ENCODE results near the gene WDR91.
A peak's percentile ranks its signal among the peaks of the same experiment; 100 is the strongest.

The WDR91 gene

GRCh38 chr7:135208102-135208793 is 3.1 kb downstream of the WDR91 start:
- no peak for TF ChIP-seq SUZ12 (IDR thresholded peaks at IDR 0.05)
- TF ChIP-seq L3MBTL2 (conservative IDR thresholded peaks at IDR 0.05) = no peak
- TF ChIP-seq PKNOX1 (IDR thresholded peaks at IDR 0.05) = peak; percentile 93
- DNase-seq (ENCODE audit: extremely low spot score) = no peak
- ChIA-PET POLR2A (no interaction called here), CTCF (interaction anchor here (1.0 kb wide), 1 partner anchor 776 kb away, joined by 3 read pairs; no protein-coding TSS in a partner anchor)

DNA sequence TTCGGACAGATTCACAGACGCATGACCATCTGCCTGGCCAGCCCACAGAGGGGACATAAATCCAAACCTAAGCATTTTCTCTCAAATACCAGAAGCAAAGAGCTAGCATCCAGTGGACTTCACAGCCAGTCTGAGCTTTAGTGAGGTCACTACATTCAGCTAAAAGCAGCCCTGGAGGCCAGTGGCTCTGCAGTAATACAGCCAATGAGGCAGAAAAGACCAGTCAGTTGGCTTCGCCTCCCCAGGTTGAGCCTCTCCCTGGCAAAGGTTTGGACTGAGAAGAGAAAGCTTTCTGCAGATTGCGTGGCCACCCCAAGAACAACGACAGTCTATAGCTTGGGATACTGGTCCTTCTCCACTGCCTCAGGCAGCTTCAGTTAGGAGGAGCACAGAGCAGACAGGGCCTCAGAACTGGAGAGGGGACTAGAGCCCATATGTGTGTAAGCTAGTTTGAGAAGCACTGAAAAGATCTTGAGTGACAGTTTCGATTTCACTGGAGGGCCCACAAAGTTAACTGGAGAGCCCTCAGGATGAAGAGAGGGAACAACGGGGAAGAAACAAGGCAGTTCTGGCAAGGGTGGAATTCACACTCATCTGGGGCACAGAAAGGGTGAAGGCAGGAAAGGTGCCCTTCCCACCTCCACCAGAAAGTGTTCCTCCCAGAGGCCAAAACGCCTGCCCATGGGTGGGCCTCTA is 3.8 kb downstream of the WDR91 start:
- ChIA-PET POLR2A (no interaction called here), CTCF (interaction anchor here (1.0 kb wide), 1 partner anchor 775 kb away, joined by 3 read pairs; no protein-coding TSS in a partner anchor)
- no peak for DNase-seq (ENCODE audit: extremely low spot score)
- TF ChIP-seq TARDBP (IDR thresholded peaks at IDR 0.05) = no peak
- no peak for TF ChIP-seq ZNF384 (IDR thresholded peaks at IDR 0.05)
- no peak for TF ChIP-seq ARNT (IDR thresholded peaks at IDR 0.05)
- no peak for TF ChIP-seq LEF1 (IDR thresholded peaks at IDR 0.05; ENCODE audit: borderline replicate concordance)
- no peak for TF ChIP-seq NFRKB (IDR thresholded peaks at IDR 0.05)
- TF ChIP-seq FOXM1 (IDR thresholded peaks at IDR 0.05; ENCODE audit: borderline replicate concordance) = no peak
- no peak for TF ChIP-seq SUZ12 (IDR thresholded peaks at IDR 0.05)
- no peak for TF ChIP-seq ELF4 (IDR thresholded peaks at IDR 0.05)
- TF ChIP-seq SP1 (IDR thresholded peaks at IDR 0.05) = no peak
- TF ChIP-seq HDGF (IDR thresholded peaks at IDR 0.05; ENCODE audit: borderline replicate concordance) = no peak
- TF ChIP-seq FOXK2 (IDR thresholded peaks at IDR 0.05) = no peak
- no peak for TF ChIP-seq FOXA1 (IDR thresholded peaks at IDR 0.05)

- ChIA-PET CTCF (no interaction called here), POLR2A (no interaction called here)
- TF ChIP-seq HDGF (IDR thresholded peaks at IDR 0.05; ENCODE audit: borderline replicate concordance) = no peak
- TF ChIP-seq FOXK2 (IDR thresholded peaks at IDR 0.05) = no peak
- no peak for TF ChIP-seq SP1 (IDR thresholded peaks at IDR 0.05)
- no peak for TF ChIP-seq BHLHE40 (IDR thresholded peaks at IDR 0.05; ENCODE audit: borderline replicate concordance)
- no peak for TF ChIP-seq SUZ12 (IDR thresholded peaks at IDR 0.05)
- no peak for TF ChIP-seq LEF1 (IDR thresholded peaks at IDR 0.05; ENCODE audit: borderline replicate concordance)
- TF ChIP-seq NFRKB (IDR thresholded peaks at IDR 0.05) = no peak
- TF ChIP-seq PKNOX1 (IDR thresholded peaks at IDR 0.05) = no peak
- TF ChIP-seq FOXA1 (IDR thresholded peaks at IDR 0.05) = no peak
- no peak for TF ChIP-seq CTBP1 (IDR thresholded peaks at IDR 0.05; ENCODE audit: borderline replicate concordance)
- no peak for TF ChIP-seq ZNF384 (IDR thresholded peaks at IDR 0.05)
- no peak for TF ChIP-seq L3MBTL2 (conservative IDR thresholded peaks at IDR 0.05)
- no peak for TF ChIP-seq FOXM1 (IDR thresholded peaks at IDR 0.05; ENCODE audit: borderline replicate concordance)
- no peak for TF ChIP-seq ELF4 (IDR thresholded peaks at IDR 0.05)
- no peak for TF ChIP-seq TARDBP (IDR thresholded peaks at IDR 0.05)
- no peak for TF ChIP-seq ARNT (IDR thresholded peaks at IDR 0.05)
- DNase-seq (ENCODE audit: extremely low spot score) = no peak
Measured at GRCh38 chr7:135206941-135207391, 4.4 kb downstream of the WDR91 start.

DNA sequence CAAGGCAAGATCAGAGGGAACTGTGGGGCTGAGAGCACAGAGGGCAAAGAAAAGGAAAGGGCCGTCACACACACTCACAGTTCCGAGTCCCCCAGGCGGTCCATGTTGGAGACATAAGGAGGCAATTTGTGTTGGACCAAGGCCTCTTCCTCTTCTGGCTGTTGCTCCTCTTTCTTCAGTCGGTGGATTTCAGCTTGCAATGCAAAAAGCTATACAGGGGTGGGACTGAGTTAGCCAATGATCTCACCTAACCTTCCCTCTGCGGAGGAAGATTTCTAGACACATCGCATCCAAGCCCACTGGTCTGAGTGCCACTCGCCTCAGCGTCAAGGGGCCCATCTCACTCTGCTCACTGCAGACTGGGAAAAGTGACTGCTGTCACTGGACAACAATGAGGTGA is 5.5 kb downstream of the WDR91 start:
- TF ChIP-seq FOXA1 (IDR thresholded peaks at IDR 0.05) (no peak), PKNOX1 (IDR thresholded peaks at IDR 0.05) (no peak), SUZ12 (IDR thresholded peaks at IDR 0.05) (no peak), LEF1 (IDR thresholded peaks at IDR 0.05; ENCODE audit: borderline replicate concordance) (no peak), SP1 (IDR thresholded peaks at IDR 0.05) (no peak), ARNT (IDR thresholded peaks at IDR 0.05) (no peak)
- ChIA-PET POLR2A (no interaction called here), CTCF (interaction anchor here (0.7 kb wide), 1 partner anchor 188 kb away, joined by 3 read pairs; no protein-coding TSS in a partner anchor)
- no peak for DNase-seq (ENCODE audit: extremely low spot score)

DNA sequence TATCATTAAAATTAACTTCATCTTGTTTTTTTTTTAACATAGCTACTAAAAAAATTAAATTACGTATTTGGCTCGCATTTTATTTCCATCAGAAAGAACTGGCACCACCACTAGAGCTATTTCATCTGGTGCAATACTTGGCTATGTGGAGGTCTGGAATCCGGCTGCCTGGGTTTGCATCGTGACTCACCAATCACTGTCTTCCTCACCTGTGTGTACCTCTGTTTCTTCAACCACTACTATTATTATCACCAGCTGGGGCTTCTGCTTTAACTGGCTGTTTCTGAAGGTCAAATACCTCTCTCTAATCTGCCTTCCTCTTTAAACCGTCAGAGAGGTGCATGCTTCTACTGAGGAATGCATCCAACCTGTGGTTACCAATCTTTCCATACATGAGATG is 6.5 kb downstream of the WDR91 start:
- DNase-seq (ENCODE audit: extremely low spot score) = no peak
- CTCF ChIA-PET = no interaction called here
- POLR2A ChIA-PET = interaction anchor here (0.9 kb wide), 1 partner anchor 69 kb away, joined by 3 read pairs; no protein-coding TSS in a partner anchor
- TF ChIP-seq ELF4 (IDR thresholded peaks at IDR 0.05) (no peak), FOXK2 (IDR thresholded peaks at IDR 0.05) (no peak), ZNF384 (IDR thresholded peaks at IDR 0.05) (no peak)

- CTCF ChIA-PET = no interaction called here
Measured at GRCh38 chr7:135204341-135204749, 7.0 kb downstream of the WDR91 start.

More at GRCh38 chr7:135204341-135204749, 7.0 kb downstream of the WDR91 start:
- TF ChIP-seq CTBP1 (IDR thresholded peaks at IDR 0.05; ENCODE audit: borderline replicate concordance) (no peak), ZNF384 (IDR thresholded peaks at IDR 0.05) (no peak), HDGF (IDR thresholded peaks at IDR 0.05; ENCODE audit: borderline replicate concordance) (no peak)
- POLR2A ChIA-PET = interaction anchor here (0.9 kb wide), 1 partner anchor 70 kb away, joined by 3 read pairs; no protein-coding TSS in a partner anchor
- no peak for DNase-seq (ENCODE audit: extremely low spot score)
